Glutamatergic neuron (in vitro differentiated cells): ENCODE results near the gene ODAM. TPM values are rescaled to one million over a fixed set of nuclear protein-coding genes. Genes with fewer than 3 reads are reported as not detected.

Experiments used
- DNase-seq: peaks from one replicate; pipeline ENCODE4 v3.0.0; 2022
- H3K27ac Mint-ChIP-seq: one replicate; pipeline ENCODE4 v1.8.0; 2020; ENCODE audit warnings: mild to moderate bottlenecking, mixed read lengths, inconsistent platforms; ENCODE audit not compliant: unreplicated experiment
- H3K27me3 Mint-ChIP-seq: one replicate; pipeline ENCODE4 v1.8.0; 2020; ENCODE audit warnings: mild to moderate bottlenecking, moderate library complexity, mixed read lengths, inconsistent platforms; ENCODE audit not compliant: unreplicated experiment
- H3K36me3 Mint-ChIP-seq: one replicate; pipeline ENCODE4 v1.8.0; 2020; ENCODE audit warnings: mild to moderate bottlenecking, mixed read lengths, inconsistent platforms; ENCODE audit not compliant: unreplicated experiment
- H3K4me1 Mint-ChIP-seq: one replicate; pipeline ENCODE4 v1.8.0; 2020; ENCODE audit warnings: mild to moderate bottlenecking, low read depth, mixed read lengths, inconsistent platforms; ENCODE audit not compliant: unreplicated experiment
- H3K4me3 Mint-ChIP-seq: one replicate; pipeline ENCODE4 v1.8.0; 2020; ENCODE audit warnings: mild to moderate bottlenecking, mixed read lengths, inconsistent platforms; ENCODE audit not compliant: unreplicated experiment
- H3K9me3 Mint-ChIP-seq: one replicate; pipeline ENCODE4 v1.8.0; 2020; ENCODE audit warnings: mild to moderate bottlenecking, moderate library complexity, mixed read lengths, inconsistent platforms; ENCODE audit not compliant: unreplicated experiment
- long read RNA-seq: library from polyadenylated mRNA; unstranded; transcript quantifications from one replicate; pipeline ENCODE4 v2.0.0, GENCODE V29; 2020; ENCODE audit not compliant: unreplicated experiment
- total RNA-seq: library from RNA; stranded (reverse); fragmentation: NEBNext Ultra II Directional; extraction: Animal tissue kit (Norgen Biotek cat#: 25700); gene quantifications from one replicate; pipeline ENCODE4 v1.2.1, GENCODE V29; 2021; ENCODE audit not compliant: unreplicated experiment
- TF ChIP-seq, protein P1 (sequence below): fragments of 200-600 bp; sonication (generic); IDR thresholded peaks from one replicate; pipeline ENCODE4 v1.5.0; 2021; ENCODE audit not compliant: partially characterized antibody, unreplicated experiment

The ODAM gene, protein sequence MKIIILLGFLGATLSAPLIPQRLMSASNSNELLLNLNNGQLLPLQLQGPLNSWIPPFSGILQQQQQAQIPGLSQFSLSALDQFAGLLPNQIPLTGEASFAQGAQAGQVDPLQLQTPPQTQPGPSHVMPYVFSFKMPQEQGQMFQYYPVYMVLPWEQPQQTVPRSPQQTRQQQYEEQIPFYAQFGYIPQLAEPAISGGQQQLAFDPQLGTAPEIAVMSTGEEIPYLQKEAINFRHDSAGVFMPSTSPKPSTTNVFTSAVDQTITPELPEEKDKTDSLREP
- total RNA-seq, result not detected
- long read RNA-seq, result 0 reads

DNA sequence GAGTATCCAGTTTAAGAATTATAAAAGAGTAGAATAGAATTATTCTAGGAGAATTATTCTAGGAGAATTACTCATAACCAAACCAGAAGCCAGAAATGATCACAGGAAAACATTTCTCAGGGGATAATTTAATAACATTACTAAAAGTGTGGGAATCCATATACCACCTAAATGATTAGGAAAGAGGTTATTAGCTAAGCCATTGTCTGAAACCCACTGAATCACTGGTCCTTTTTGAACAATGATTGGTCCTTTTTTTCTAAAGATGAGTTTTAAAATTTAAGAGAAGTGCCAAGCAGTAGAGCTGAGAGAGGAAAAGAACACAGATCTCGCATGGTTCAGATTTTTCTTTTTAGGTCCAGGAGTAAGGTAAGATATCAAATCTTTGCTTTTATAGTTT is at the start of gene ODAM:
ODAM (plus strand) TSS at position 301 of the 400 bp plus-strand sequence. CDS start 819 bp downstream, outside the sequence.
- Mint-ChIP-seq H3K4me1 (no peaks in the 10 kb centered on the region), H3K36me3 (no peaks in the 10 kb centered on the region), H3K27me3 (no peaks in the 10 kb centered on the region), H3K27ac (no peak within 1 kb of the TSS), H3K4me3 (no peak within 1 kb of the TSS), H3K9me3 (no peaks in the 10 kb centered on the region)
- TF ChIP-seq, protein P1, sequence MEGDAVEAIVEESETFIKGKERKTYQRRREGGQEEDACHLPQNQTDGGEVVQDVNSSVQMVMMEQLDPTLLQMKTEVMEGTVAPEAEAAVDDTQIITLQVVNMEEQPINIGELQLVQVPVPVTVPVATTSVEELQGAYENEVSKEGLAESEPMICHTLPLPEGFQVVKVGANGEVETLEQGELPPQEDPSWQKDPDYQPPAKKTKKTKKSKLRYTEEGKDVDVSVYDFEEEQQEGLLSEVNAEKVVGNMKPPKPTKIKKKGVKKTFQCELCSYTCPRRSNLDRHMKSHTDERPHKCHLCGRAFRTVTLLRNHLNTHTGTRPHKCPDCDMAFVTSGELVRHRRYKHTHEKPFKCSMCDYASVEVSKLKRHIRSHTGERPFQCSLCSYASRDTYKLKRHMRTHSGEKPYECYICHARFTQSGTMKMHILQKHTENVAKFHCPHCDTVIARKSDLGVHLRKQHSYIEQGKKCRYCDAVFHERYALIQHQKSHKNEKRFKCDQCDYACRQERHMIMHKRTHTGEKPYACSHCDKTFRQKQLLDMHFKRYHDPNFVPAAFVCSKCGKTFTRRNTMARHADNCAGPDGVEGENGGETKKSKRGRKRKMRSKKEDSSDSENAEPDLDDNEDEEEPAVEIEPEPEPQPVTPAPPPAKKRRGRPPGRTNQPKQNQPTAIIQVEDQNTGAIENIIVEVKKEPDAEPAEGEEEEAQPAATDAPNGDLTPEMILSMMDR, result no peak
- DNase-seq, result no peak

- DNase-seq, result no peak
- TF ChIP-seq, protein P1, result no peak
- Mint-ChIP-seq H3K27me3 (no peaks in the 10 kb centered on the region), H3K4me1 (no peaks in the 10 kb centered on the region), H3K9me3 (no peaks in the 10 kb centered on the region), H3K36me3 (no peaks in the 10 kb centered on the region), H3K4me3 (no peak overlapping the region), H3K27ac (no peak overlapping the region)
These were observed 44.3 kb upstream of the ODAM start for GRCh38 chr4:70151271-70151670.

GRCh38 chr4:70152088-70152487 is 43.4 kb upstream of the ODAM start:
- Mint-ChIP-seq H3K27ac (no peak overlapping the region), H3K27me3 (no peaks in the 10 kb centered on the region), H3K4me3 (no peak overlapping the region), H3K9me3 (no peaks in the 10 kb centered on the region), H3K4me1 (no peaks in the 10 kb centered on the region), H3K36me3 (no peaks in the 10 kb centered on the region)
- TF ChIP-seq, protein P1, result no peak
- DNase-seq, result no peak

- Mint-ChIP-seq H3K9me3 (no peaks in the 10 kb centered on the region), H3K27ac (no peak within 1 kb of the TSS), H3K4me3 (no peak within 1 kb of the TSS), H3K27me3 (no peaks in the 10 kb centered on the region), H3K4me1 (no peaks in the 10 kb centered on the region), H3K36me3 (no peaks in the 10 kb centered on the region)
- TF ChIP-seq, protein P1, result no peak
- DNase-seq, result no peak
These were observed 41.6 kb upstream of the ODAM start, which contains the start of gene PRR27 for GRCh38 chr4:70153937-70154336. TSS of gene PRR27 (plus strand) at chr4:70154237. CDS start at chr4:70154376, 139 bp downstream.

DNA sequence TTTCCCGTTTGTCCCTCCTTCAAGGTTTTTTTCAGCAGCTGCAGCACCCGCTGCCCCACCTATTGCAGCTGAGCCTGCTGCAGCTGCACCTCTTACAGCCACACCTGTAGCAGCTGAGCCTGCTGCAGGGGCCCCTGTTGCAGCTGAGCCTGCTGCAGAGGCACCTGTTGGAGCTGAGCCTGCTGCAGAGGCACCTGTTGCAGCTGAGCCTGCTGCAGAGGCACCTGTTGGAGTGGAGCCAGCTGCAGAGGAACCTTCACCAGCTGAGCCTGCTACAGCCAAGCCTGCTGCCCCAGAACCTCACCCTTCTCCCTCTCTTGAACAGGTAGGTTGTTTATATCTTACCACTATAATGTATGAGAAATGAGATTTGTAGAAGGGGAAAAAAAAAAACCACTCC is 36.9 kb upstream of the ODAM start:
- Mint-ChIP-seq H3K27me3 (no peaks in the 10 kb centered on the region), H3K9me3 (no peaks in the 10 kb centered on the region), H3K27ac (no peak overlapping the region), H3K4me3 (no peak overlapping the region), H3K4me1 (no peaks in the 10 kb centered on the region), H3K36me3 (no peaks in the 10 kb centered on the region)
- DNase-seq, result no peak
- TF ChIP-seq, protein P1, result no peak
